ENCODE results near the gene DNAL4.

DNAL4 gene, protein sequence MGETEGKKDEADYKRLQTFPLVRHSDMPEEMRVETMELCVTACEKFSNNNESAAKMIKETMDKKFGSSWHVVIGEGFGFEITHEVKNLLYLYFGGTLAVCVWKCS

DNA sequence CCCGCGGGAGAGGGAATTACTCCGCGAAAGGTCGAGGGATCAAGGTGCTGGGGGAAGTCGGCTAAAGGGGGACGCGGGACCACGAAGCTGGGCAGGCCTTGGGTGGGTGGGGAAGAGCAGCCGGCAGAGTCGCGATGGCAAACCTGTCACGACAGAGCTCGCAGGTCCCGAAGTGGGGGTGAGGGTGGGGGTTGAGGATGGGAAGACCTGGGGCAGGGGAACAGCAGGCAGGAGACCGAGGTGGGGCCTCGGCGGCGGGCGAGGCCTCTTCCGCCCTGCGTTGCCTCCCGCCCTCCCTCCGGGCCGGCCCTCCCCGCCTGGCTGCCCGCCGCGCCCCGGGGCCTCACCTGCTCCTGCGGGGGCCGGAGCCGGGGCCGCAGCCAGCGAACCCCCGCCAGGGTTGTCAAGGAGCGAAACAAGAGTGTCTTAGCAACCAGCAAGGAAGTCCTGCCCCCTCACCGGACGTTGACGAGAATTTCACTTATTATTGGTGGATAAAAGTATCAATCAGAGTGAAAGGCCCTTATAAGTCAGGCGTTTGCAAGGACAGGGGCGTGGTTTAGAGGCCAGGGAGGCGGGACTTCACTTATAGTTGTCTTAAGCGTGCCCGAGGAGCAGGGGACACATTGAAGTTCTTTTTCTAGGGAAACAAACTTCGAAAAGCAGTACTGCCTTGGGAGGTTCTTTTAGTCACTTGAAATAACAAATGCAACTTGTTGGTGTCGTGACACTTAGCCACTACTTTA lies at the start of gene DNAL4:
Gene DNAL4, minus strand, starts transcription at position 423 of the 746 bp plus-strand sequence. CDS start 11,412 bp downstream, outside the sequence.
- peak within 1 kb of the TSS; percentile 97 for H3K4me2 ChIP-seq
- H3K27me3 ChIP-seq: no peaks in the 10 kb centered on the region; the same call in 1 of the 2 replicates
- TF ChIP-seq Cebpa-rat (IDR thresholded peaks at IDR 0.05): no peak
- peak within 1 kb of the TSS; percentile 56 for H3K27ac ChIP-seq
- H4K20me1 ChIP-seq: no peaks in the 10 kb centered on the region
- peaks cover under 1% of the 10 kb centered on the region; the same call in 1 of the 2 replicates for H3K9me3 ChIP-seq
- H3K4me1 ChIP-seq: peaks cover 18% of the 10 kb centered on the region
- H3K4me3 ChIP-seq: peak within 1 kb of the TSS; percentile 86
- H3K9ac ChIP-seq: peak within 1 kb of the TSS; percentile 79
- H3K36me3 ChIP-seq: peaks cover 14% of the 10 kb centered on the region

- Histone ChIP-seq H3K4me2 (peak overlapping the region; percentile 87), H3K4me1 (peaks cover 34% of the 10 kb centered on the region), H3K27ac (peak overlapping the region; percentile 71), H4K20me1 (peaks cover 31% of the 10 kb centered on the region), H3K9ac (peak overlapping the region; percentile 79), H3K4me3 (peak overlapping the region; percentile 76), H3K36me3 (no peaks in the 10 kb centered on the region), H3K9me3 (no peaks in the 10 kb centered on the region), H3K27me3 (no peaks in the 10 kb centered on the region; the same call in 1 of the 2 replicates)
- TF ChIP-seq Cebpa-rat (IDR thresholded peaks at IDR 0.05): no peak
Observed at GRCh38 chr22:38843201-38843656, 49.3 kb upstream of the DNAL4 start.

DNA sequence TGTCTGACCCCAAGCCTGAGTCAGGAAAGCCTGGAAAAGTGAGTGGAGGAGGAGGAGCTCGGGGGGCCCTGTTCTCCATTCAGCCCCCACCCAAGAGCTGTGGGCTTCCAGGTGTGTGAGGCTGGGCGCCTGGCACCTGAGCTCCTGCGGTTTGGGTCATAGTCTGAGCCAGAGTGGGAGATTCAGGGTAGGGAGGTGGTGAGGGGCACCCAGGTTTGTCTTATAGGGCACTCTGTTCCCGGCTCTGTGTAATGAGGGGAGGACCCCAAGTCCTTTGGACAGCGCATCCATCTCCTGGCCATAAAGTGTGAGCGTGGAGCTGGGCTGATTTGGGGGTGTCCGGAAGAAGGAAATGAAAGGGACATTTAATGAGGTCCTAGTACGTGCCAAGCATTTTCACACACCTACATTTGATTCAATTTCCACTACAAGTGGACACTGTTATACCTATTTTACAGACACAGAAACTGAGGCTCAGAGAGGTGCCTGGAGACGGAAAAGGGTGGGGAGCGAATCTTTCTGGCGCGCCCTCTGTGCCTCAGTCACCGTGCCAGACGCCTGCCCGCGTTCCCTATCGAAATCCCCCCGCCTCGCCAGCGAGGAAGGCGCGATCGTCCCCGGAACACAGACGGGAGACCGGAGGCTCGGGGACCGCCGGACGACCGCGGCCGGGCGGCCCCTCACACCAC lies 48.7 kb upstream of the DNAL4 start:
- Histone ChIP-seq H3K9ac (peak overlapping the region; percentile 79), H3K4me3 (peak overlapping the region; percentile 76), H3K27me3 (no peaks in the 10 kb centered on the region; the same call in 1 of the 2 replicates)

DNA sequence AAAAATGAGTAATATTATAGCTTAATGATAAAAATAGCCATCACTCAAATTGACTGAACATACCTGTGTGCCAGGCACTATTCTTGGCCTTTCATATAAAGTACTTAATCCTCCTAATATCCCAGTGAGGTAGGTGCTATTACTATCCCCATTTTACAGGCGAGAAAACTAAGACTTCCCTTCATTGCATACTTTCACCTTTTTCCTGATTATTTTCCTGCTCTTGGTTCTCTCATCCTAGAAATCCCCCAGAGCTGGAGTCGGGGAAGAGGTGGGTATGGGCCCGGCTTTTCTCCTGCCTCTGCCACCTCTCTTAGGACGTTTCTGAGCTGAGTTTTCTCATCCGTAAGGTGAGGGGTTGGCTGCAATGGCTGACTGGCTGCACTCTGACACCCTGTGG lies 47.7 kb upstream of the DNAL4 start:
- H3K9ac ChIP-seq: no peak overlapping the region
- H3K4me2 ChIP-seq: peak overlapping the region; percentile 87
- no peaks in the 10 kb centered on the region for H3K36me3 ChIP-seq
- peaks cover 34% of the 10 kb centered on the region for H3K4me1 ChIP-seq
- H3K27ac ChIP-seq: no peak overlapping the region
- H3K27me3 ChIP-seq: no peaks in the 10 kb centered on the region; the same call in 1 of the 2 replicates
- no peaks in the 10 kb centered on the region for H3K9me3 ChIP-seq
- H3K4me3 ChIP-seq: no peak overlapping the region
- TF ChIP-seq Cebpa-rat (IDR thresholded peaks at IDR 0.05): no peak
- peaks cover 31% of the 10 kb centered on the region for H4K20me1 ChIP-seq

More for the DNA sequence above, 48.7 kb upstream of the DNAL4 start:
- H4K20me1 ChIP-seq: peaks cover 31% of the 10 kb centered on the region
- H3K4me1 ChIP-seq: peaks cover 34% of the 10 kb centered on the region
- no peak for TF ChIP-seq Cebpa-rat (IDR thresholded peaks at IDR 0.05)
- no peaks in the 10 kb centered on the region for H3K9me3 ChIP-seq
- no peaks in the 10 kb centered on the region for H3K36me3 ChIP-seq
- peak overlapping the region; percentile 71 for H3K27ac ChIP-seq
- peak overlapping the region; percentile 87 for H3K4me2 ChIP-seq

- peaks cover 31% of the 10 kb centered on the region for H4K20me1 ChIP-seq
- H3K9me3 ChIP-seq: no peaks in the 10 kb centered on the region
- peaks cover 34% of the 10 kb centered on the region for H3K4me1 ChIP-seq
- no peak for TF ChIP-seq Cebpa-rat (IDR thresholded peaks at IDR 0.05)
- no peak overlapping the region for H3K27ac ChIP-seq
- H3K27me3 ChIP-seq: no peaks in the 10 kb centered on the region; the same call in 1 of the 2 replicates
- no peaks in the 10 kb centered on the region for H3K36me3 ChIP-seq
- no peak overlapping the region for H3K4me3 ChIP-seq
- H3K4me2 ChIP-seq: peak overlapping the region; percentile 51
- H3K9ac ChIP-seq: no peak overlapping the region
Observed at GRCh38 chr22:38841211-38841610, 47.3 kb upstream of the DNAL4 start.

DNA sequence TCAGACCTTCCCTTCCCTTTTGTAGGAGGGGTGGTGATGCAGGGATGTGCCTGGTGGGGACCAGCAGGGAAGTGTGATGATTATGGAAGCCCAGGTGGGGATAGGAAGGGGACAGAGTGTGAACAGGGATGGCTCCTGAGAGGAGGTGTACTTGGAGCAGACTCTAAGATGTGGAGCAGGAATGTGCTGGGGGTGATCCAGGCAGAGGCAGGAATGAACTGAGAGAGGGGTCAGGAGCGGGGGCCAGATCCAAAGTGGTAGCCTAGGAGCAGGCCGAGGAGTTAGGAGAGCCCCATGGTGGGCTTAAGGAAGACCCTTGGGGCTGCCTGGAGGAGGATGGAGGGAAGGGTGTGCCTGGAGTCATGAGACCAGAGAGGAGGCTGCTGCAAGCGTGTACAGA lies 46.2 kb upstream of the DNAL4 start:
- Histone ChIP-seq H3K27me3 (no peaks in the 10 kb centered on the region; the same call in 1 of the 2 replicates), H3K4me1 (peaks cover 34% of the 10 kb centered on the region), H4K20me1 (peaks cover 34% of the 10 kb centered on the region), H3K36me3 (no peaks in the 10 kb centered on the region), H3K9me3 (no peaks in the 10 kb centered on the region), H3K27ac (no peak overlapping the region), H3K4me3 (no peak overlapping the region), H3K4me2 (no peak overlapping the region), H3K9ac (no peak overlapping the region)
- no peak for TF ChIP-seq Cebpa-rat (IDR thresholded peaks at IDR 0.05)

DNA sequence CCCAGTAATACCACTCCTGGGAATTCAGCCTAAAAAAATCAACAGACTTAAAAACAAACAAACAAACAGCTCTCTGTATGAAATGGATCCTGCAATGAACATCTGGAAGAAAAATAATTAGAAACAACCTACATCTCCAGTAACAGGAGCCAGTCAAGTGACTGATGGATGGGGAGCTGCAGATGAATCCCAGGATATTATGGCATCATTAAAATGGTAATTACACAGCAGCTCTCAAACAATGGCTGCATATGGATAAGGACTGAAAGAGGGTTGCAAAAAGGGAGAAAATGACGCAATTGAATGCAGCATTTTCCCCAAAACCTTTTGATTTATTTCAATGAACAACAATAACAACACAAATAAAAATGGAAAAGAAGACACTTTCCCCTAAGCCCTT lies 45.7 kb upstream of the DNAL4 start:
- Histone ChIP-seq H3K4me1 (peaks cover 31% of the 10 kb centered on the region), H3K9ac (no peak overlapping the region), H3K27ac (no peak overlapping the region), H3K27me3 (no peaks in the 10 kb centered on the region; the same call in 1 of the 2 replicates), H3K4me3 (no peak overlapping the region), H3K4me2 (no peak overlapping the region), H4K20me1 (peaks cover 37% of the 10 kb centered on the region), H3K9me3 (no peaks in the 10 kb centered on the region), H3K36me3 (no peaks in the 10 kb centered on the region)
- no peak for TF ChIP-seq Cebpa-rat (IDR thresholded peaks at IDR 0.05)

GRCh38 chr22:38837414-38837928 lies 43.5 kb upstream of the DNAL4 start:
- Histone ChIP-seq H3K4me2 (no peak overlapping the region), H3K4me3 (no peak overlapping the region), H3K27me3 (no peaks in the 10 kb centered on the region), H3K4me1 (peaks cover 18% of the 10 kb centered on the region), H4K20me1 (peaks cover 34% of the 10 kb centered on the region), H3K27ac (no peak overlapping the region), H3K9me3 (no peaks in the 10 kb centered on the region), H3K36me3 (no peaks in the 10 kb centered on the region), H3K9ac (no peak overlapping the region)
- TF ChIP-seq Cebpa-rat (IDR thresholded peaks at IDR 0.05): no peak

GRCh38 chr22:38835888-38836301 lies 42.0 kb upstream of the DNAL4 start:
- Histone ChIP-seq H3K36me3 (no peaks in the 10 kb centered on the region), H3K27ac (no peak overlapping the region), H3K9me3 (no peaks in the 10 kb centered on the region), H3K27me3 (no peaks in the 10 kb centered on the region), H3K4me3 (no peak overlapping the region), H3K4me1 (peaks cover 9% of the 10 kb centered on the region), H3K9ac (no peak overlapping the region), H3K4me2 (no peak overlapping the region), H4K20me1 (peaks cover 33% of the 10 kb centered on the region)
- TF ChIP-seq Cebpa-rat (IDR thresholded peaks at IDR 0.05): no peak

Data from BLaER1 (cell line).